Measurements from ENCODE around the gene CIT.

DNA sequence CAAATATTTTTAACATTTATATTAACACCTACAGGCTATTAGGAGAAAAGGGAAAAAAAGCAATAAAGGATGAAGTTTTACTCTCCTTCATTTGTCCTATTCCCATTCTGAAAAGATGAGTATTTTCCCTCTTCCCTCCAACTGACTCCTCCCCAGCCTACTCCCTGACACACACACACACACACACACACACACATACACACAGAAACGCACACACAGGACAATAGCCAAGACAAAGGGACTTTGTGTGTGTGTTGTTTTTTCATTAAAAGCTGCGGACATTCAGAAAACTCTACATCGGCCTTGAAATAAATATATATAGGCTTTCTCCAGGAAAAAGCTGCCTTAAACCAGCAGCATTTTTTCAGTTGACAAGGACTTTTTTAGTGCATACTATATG is 134.4 kb downstream of the CIT start:
- no peak for TF ChIP-seq CTCF (IDR thresholded peaks at IDR 0.05)
- TF ChIP-seq POLR2A (IDR thresholded peaks at IDR 0.05), result no peak

Data from body of pancreas (tissue), 4 donors.